Prostate gland (tissue), 2 donors: ENCODE data around the gene UBFD1. TPM values are rescaled to one million over a fixed set of nuclear protein-coding genes. Genes with fewer than 3 reads are reported as not detected.

Experiments used
- DNase-seq: peaks from one replicate; pipeline ENCODE4 v3.0.0-alpha.2; 2019; ENCODE audit warnings: low spot score
- H3K27ac ChIP-seq, 2 donors: fragments of 200-600 bp; sonication (generic); 2 replicates each; pipeline ENCODE4 v1.5.1; 2017 to 2019
- H3K27me3 ChIP-seq: fragments of 200-600 bp; sonication (generic); replicated peaks from 2 replicates; pipeline ENCODE4 v1.5.1; 2019; ENCODE audit not compliant: insufficient read depth
- H3K36me3 ChIP-seq, 2 donors: fragments of 200-600 bp; sonication (generic); 1 replicate in 1 of 2; 2 replicates in 1 of 2; pipeline versions ENCODE4 v1.5.1 to v1.8.1; 2017 to 2019
- H3K4me1 ChIP-seq: fragments of 200-600 bp; sonication (generic); replicated peaks from 2 replicates; pipeline ENCODE4 v1.5.1; 2019
- H3K4me3 ChIP-seq, 2 donors: fragments of 200-600 bp; sonication (generic); 2 replicates each; pipeline ENCODE4 v1.5.1; 2017 to 2019
- H3K9me3 ChIP-seq: fragments of 200-600 bp; sonication (generic); 2 replicates; pipeline ENCODE4 v1.5.1; 2017
- POLR2A ChIP-seq: fragments of 450-650 bp; IDR thresholded peaks from one replicate; pipeline ENCODE4 v1.6.1; 2016; ENCODE audit warnings: antibody characterized with exemption, mild to moderate bottlenecking
- POLR2AphosphoS5 ChIP-seq: sonication (generic); formaldehyde crosslinking; IDR thresholded peaks from one replicate; pipeline ENCODE4 v1.6.1; 2017; ENCODE audit warnings: antibody characterized with exemption
- WGBS: methylation state at CpG from one replicate; pipeline ENCODE4 v1.1.5; 2018; 5-methylcytosine and 5-hydroxymethylcytosine counted together
- intact Hi-C: fragments of 100-400 bp; cut with DNase I; formaldehyde crosslinking; loops from one replicate; pipeline ENCODE4 v1.14.2; 2022
- total RNA-seq, 2 donors: library from RNA; depleted of rRNA; stranded (reverse); fragments of >200 nt; gene quantifications; one replicate each; pipeline ENCODE4 v1.1.0, GENCODE V29; 2016
- TF ChIP-seq, protein P1 (sequence below), 4 experiments: fragments of 200-600 bp in 2 of 4; fragments of 450-650 bp in 2 of 4; sonication (generic) in 2 of 4; IDR thresholded peaks; 1 replicate in 3 of 4; 2 replicates in 1 of 4; pipeline ENCODE4 v1.5.1; 2016 to 2019; ENCODE audit warnings: antibody characterized with exemption in 4 of 4, mild to moderate bottlenecking in 2 of 4, moderate library complexity in 2 of 4

UBFD1 gene
- total RNA-seq, 2 donors from 2014 or later = 92.2 to 218 TPM

DNA sequence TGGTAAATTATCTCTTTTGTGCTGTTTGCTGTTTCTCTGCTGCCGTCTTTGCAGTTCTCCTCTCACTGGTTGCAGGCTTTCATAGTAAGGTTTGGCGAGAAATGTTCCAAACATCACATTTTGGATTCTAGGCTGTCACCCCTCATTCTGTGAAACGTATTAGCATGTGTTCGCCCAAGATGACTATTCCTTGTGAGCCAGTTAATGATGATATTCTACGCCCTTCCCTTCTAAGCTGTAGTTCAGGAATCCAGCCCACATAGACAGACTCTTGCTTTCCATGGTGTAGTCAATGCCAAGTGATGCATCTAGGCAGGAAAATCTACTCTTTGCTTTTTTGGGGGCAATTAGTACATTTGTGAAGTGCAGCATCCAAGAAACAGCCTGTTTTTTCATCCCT lies 14.4 kb downstream of the UBFD1 start:
- Histone ChIP-seq H3K9me3 (no peaks in the 10 kb centered on the region), H3K27ac (no peak overlapping the region), H3K4me1 (no peaks in the 10 kb centered on the region), H3K4me3 (no peak overlapping the region), H3K27me3 (no peaks in the 10 kb centered on the region), H3K36me3 (peaks cover 5 to 12% of the 10 kb centered on the region in 2 donors)
- 95% methylated on average over 5 of the region's 5 CpGs for WGBS
- intact Hi-C loops = no loop called here
- DNase-seq = no peak
- TF ChIP-seq, protein P1, sequence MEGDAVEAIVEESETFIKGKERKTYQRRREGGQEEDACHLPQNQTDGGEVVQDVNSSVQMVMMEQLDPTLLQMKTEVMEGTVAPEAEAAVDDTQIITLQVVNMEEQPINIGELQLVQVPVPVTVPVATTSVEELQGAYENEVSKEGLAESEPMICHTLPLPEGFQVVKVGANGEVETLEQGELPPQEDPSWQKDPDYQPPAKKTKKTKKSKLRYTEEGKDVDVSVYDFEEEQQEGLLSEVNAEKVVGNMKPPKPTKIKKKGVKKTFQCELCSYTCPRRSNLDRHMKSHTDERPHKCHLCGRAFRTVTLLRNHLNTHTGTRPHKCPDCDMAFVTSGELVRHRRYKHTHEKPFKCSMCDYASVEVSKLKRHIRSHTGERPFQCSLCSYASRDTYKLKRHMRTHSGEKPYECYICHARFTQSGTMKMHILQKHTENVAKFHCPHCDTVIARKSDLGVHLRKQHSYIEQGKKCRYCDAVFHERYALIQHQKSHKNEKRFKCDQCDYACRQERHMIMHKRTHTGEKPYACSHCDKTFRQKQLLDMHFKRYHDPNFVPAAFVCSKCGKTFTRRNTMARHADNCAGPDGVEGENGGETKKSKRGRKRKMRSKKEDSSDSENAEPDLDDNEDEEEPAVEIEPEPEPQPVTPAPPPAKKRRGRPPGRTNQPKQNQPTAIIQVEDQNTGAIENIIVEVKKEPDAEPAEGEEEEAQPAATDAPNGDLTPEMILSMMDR (IDR thresholded peaks at IDR 0.05) = no peak
- TF ChIP-seq POLR2AphosphoS5 (no peak), POLR2A (no peak)

GRCh38 chr16:23572394-23572793 lies 14.9 kb downstream of the UBFD1 start:
- Histone ChIP-seq H3K27me3 (no peaks in the 10 kb centered on the region), H3K36me3 (peaks cover 5 to 12% of the 10 kb centered on the region in 2 donors), H3K9me3 (no peaks in the 10 kb centered on the region), H3K4me3 (no peak overlapping the region), H3K27ac (no peak overlapping the region), H3K4me1 (no peaks in the 10 kb centered on the region)
- WGBS = 94% methylated on average over 9 of the region's 9 CpGs
- DNase-seq = no peak
- TF ChIP-seq, protein P1 (IDR thresholded peaks at IDR 0.05) = no peak
- TF ChIP-seq POLR2AphosphoS5 = no peak
- no peak for TF ChIP-seq POLR2A
- intact Hi-C loops = no loop called here

- intact Hi-C loops = no loop called here
These were observed 16.3 kb downstream of the UBFD1 start for GRCh38 chr16:23573817-23574216.

DNA sequence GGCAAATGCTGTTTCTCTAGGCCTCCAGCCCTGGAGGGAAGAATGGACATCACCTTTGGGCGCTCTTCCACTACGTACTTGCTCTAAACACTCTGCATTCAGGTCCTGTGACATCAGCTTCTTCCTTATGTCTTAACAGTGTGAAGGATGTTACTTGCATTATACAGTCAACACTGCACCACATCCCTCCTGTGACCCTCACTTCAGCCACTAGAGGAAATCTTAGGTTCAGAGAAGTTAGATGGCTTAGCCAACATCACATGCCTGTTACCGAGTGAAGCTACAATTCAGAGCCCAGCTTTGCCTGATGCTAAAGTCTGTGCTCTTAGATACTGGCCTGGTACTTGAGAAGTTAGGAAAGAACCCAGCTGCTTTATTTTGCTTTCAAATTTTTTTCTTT lies 18.3 kb downstream of the UBFD1 start:
- WGBS = 91% methylated on average over 3 of the region's 3 CpGs
- peaks cover 4 to 5% of the 10 kb centered on the region in 2 donors for H3K36me3 ChIP-seq
- H3K9me3 ChIP-seq = no peaks in the 10 kb centered on the region
- H3K27ac ChIP-seq = no peak overlapping the region
- no peaks in the 10 kb centered on the region for H3K27me3 ChIP-seq
- H3K4me3 ChIP-seq = no peak overlapping the region
- intact Hi-C loops = no loop called here
- TF ChIP-seq, protein P1 (IDR thresholded peaks at IDR 0.05) = no peak
- TF ChIP-seq POLR2A (no peak), POLR2AphosphoS5 (no peak)
- no peak for DNase-seq
- H3K4me1 ChIP-seq = no peaks in the 10 kb centered on the region

More at GRCh38 chr16:23573817-23574216, 16.3 kb downstream of the UBFD1 start:
- Histone ChIP-seq H3K9me3 (no peaks in the 10 kb centered on the region), H3K27me3 (no peaks in the 10 kb centered on the region), H3K27ac (no peak overlapping the region), H3K36me3 (peaks cover 5 to 12% of the 10 kb centered on the region in 2 donors), H3K4me3 (no peak overlapping the region), H3K4me1 (no peaks in the 10 kb centered on the region)
- no peak for DNase-seq
- TF ChIP-seq POLR2A = no peak
- no peak for TF ChIP-seq POLR2AphosphoS5
- TF ChIP-seq, protein P1 (IDR thresholded peaks at IDR 0.05) = no peak
- 83% methylated on average over 5 of the region's 5 CpGs for WGBS

- TF ChIP-seq POLR2AphosphoS5 = no peak
- TF ChIP-seq, protein P1 (IDR thresholded peaks at IDR 0.05) = no peak
- no peak for TF ChIP-seq POLR2A
- intact Hi-C loops = no loop called here
- WGBS = 92% methylated on average over 2 of the region's 2 CpGs
- Histone ChIP-seq H3K4me1 (no peaks in the 10 kb centered on the region), H3K4me3 (no peak overlapping the region), H3K27ac (no peak overlapping the region), H3K36me3 (peaks cover 0 to 5% of the 10 kb centered on the region in 2 donors), H3K9me3 (no peaks in the 10 kb centered on the region), H3K27me3 (no peaks in the 10 kb centered on the region)
- no peak for DNase-seq
These were observed 20.0 kb downstream of the UBFD1 start for GRCh38 chr16:23577493-23577892.
